ENCODE measurements around the gene PACRG. TPM values are rescaled to one million over a fixed set of nuclear protein-coding genes. Genes with fewer than 3 reads are reported as not detected.

The PACRG gene
- total and polyA plus RNA-seq, 2 of the 13 experiments (the other 11 are each of a cell fraction or from before 2014, with no cell fraction given) = 0.13 TPM; not detected in 1

DNA sequence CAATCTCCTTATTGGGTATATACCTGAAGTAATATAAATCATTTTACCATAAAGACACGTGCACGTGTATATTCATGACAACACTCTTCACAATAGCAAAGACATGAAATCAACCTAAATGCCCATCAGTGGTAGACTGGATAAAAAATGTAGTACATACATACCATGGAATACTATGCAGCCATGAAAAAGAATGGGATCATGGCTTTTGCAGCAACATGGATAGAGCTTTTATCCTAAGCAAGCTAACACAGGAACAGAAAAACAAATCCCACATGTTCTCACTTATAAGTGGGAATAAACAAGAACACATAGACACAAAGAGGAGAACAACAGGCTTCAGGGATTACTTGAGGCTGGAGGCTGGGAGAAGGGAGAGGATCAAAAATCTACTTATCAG, 478.4 kb downstream of the PACRG start:
- Histone ChIP-seq H3K27me3 (ENCODE audit: control insufficient read depth in 1 of 2, insufficient read depth in 2 of 2, low read length in 2 of 2) (peaks cover 1 to 26% of the 10 kb centered on the region in 2 experiments; a peak in 3 of 5 replicates), H3K9me3 (ENCODE audit: low read length) (no peaks in the 10 kb centered on the region), H3K4me1 (ENCODE audit: insufficient read depth, low read length) (no peaks in the 10 kb centered on the region), H3K9ac (ENCODE audit: insufficient read depth, low read depth, low read length) (no peak overlapping the region), H4K20me1 (ENCODE audit: insufficient read depth, low read length) (no peaks in the 10 kb centered on the region), H3K79me2 (ENCODE audit: insufficient read depth, low read length) (no peaks in the 10 kb centered on the region), H2AFZ (ENCODE audit: low read length) (no peak overlapping the region), H3K4me3 (replicated peaks in 1 of 3; ENCODE audit: insufficient read depth in 1 of 3, low read depth in 2 of 3, low read length in 3 of 3) (no peak overlapping the region), H3K4me2 (ENCODE audit: low read depth, low read length) (no peak overlapping the region), H3K36me3 (replicated peaks in 1 of 2; ENCODE audit: control insufficient read depth in 1 of 2, insufficient read depth in 2 of 2, low read length in 2 of 2) (no peaks in the 10 kb centered on the region), H3K27ac (ENCODE audit: extremely low read length, insufficient read depth, low read length) (no peak overlapping the region)
- FAIRE-seq (no peak), DNase-seq (ENCODE audit: low spot score) (no peak), ATAC-seq (no peak)
- no peak for TF ChIP-seq SYNCRIP (IDR thresholded peaks at IDR 0.05; ENCODE audit: insufficient read depth, low read depth, low read length)
- no peak for TF ChIP-seq ZNF205 (CRISPR knock-in tag; IDR thresholded peaks at IDR 0.05)
- TF ChIP-seq FOXA3 (CRISPR knock-in tag; IDR thresholded peaks at IDR 0.05) = no peak
- TF ChIP-seq ZSCAN22 (CRISPR knock-in tag; IDR thresholded peaks at IDR 0.05) = no peak
- TF ChIP-seq, protein P1, sequence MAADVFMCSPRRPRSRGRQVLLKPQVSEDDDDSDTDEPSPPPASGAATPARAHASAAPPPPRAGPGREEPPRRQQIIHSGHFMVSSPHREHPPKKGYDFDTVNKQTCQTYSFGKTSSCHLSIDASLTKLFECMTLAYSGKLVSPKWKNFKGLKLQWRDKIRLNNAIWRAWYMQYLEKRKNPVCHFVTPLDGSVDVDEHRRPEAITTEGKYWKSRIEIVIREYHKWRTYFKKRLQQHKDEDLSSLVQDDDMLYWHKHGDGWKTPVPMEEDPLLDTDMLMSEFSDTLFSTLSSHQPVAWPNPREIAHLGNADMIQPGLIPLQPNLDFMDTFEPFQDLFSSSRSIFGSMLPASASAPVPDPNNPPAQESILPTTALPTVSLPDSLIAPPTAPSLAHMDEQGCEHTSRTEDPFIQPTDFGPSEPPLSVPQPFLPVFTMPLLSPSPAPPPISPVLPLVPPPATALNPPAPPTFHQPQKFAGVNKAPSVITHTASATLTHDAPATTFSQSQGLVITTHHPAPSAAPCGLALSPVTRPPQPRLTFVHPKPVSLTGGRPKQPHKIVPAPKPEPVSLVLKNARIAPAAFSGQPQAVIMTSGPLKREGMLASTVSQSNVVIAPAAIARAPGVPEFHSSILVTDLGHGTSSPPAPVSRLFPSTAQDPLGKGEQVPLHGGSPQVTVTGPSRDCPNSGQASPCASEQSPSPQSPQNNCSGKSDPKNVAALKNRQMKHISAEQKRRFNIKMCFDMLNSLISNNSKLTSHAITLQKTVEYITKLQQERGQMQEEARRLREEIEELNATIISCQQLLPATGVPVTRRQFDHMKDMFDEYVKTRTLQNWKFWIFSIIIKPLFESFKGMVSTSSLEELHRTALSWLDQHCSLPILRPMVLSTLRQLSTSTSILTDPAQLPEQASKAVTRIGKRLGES (CRISPR knock-in tag; IDR thresholded peaks at IDR 0.05; ENCODE audit: borderline replicate concordance) = no peak
- TF ChIP-seq, protein P2, sequence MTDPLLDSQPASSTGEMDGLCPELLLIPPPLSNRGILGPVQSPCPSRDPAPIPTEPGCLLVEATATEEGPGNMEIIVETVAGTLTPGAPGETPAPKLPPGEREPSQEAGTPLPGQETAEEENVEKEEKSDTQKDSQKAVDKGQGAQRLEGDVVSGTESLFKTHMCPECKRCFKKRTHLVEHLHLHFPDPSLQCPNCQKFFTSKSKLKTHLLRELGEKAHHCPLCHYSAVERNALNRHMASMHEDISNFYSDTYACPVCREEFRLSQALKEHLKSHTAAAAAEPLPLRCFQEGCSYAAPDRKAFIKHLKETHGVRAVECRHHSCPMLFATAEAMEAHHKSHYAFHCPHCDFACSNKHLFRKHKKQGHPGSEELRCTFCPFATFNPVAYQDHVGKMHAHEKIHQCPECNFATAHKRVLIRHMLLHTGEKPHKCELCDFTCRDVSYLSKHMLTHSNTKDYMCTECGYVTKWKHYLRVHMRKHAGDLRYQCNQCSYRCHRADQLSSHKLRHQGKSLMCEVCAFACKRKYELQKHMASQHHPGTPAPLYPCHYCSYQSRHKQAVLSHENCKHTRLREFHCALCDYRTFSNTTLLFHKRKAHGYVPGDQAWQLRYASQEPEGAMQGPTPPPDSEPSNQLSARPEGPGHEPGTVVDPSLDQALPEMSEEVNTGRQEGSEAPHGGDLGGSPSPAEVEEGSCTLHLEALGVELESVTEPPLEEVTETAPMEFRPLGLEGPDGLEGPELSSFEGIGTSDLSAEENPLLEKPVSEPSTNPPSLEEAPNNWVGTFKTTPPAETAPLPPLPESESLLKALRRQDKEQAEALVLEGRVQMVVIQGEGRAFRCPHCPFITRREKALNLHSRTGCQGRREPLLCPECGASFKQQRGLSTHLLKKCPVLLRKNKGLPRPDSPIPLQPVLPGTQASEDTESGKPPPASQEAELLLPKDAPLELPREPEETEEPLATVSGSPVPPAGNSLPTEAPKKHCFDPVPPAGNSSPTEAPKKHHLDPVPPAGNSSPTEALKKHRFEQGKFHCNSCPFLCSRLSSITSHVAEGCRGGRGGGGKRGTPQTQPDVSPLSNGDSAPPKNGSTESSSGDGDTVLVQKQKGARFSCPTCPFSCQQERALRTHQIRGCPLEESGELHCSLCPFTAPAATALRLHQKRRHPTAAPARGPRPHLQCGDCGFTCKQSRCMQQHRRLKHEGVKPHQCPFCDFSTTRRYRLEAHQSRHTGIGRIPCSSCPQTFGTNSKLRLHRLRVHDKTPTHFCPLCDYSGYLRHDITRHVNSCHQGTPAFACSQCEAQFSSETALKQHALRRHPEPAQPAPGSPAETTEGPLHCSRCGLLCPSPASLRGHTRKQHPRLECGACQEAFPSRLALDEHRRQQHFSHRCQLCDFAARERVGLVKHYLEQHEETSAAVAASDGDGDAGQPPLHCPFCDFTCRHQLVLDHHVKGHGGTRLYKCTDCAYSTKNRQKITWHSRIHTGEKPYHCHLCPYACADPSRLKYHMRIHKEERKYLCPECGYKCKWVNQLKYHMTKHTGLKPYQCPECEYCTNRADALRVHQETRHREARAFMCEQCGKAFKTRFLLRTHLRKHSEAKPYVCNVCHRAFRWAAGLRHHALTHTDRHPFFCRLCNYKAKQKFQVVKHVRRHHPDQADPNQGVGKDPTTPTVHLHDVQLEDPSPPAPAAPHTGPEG (CRISPR knock-in tag; IDR thresholded peaks at IDR 0.05) = no peak
- TF ChIP-seq, protein P3, sequence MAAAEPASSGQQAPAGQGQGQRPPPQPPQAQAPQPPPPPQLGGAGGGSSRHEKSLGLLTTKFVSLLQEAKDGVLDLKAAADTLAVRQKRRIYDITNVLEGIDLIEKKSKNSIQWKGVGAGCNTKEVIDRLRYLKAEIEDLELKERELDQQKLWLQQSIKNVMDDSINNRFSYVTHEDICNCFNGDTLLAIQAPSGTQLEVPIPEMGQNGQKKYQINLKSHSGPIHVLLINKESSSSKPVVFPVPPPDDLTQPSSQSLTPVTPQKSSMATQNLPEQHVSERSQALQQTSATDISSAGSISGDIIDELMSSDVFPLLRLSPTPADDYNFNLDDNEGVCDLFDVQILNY (CRISPR knock-in tag; conservative IDR thresholded peaks at IDR 0.05) = no peak
- in situ Hi-C loops (cut with HindIII; ENCODE audit: extremely low pct_ligation_motif_present, low pct_unique_long_range_greater_than_20kb) = no loop called here
- WGBS (ENCODE audit: low lambda C conversion rate) = 60% methylated on average over 2 of the region's 2 CpGs
- ChIA-PET POLR2A (no interaction called here), CTCF (ENCODE audit: low intra/inter-chr PET ratio, low total read pairs) (no interaction called here)
- intact Hi-C loops (cut with micrococcal nuclease; ENCODE audit: unreplicated experiment) = no loop called here
- BruUV-seq (replicated peaks) = no TSS peak
